OCI-LY3 (cell line): Measurements from ENCODE around the gene SPAG4.

Experiments used
- H2AFZ ChIP-seq: fragments of 200-600, 300-600 bp; shearing (Covaris generic); 2 replicates; pipeline ENCODE4 v1.6.0; 2014; ENCODE audit warnings: antibody characterized with exemption, low read depth, low read length
- H3K27ac ChIP-seq: fragments of 200-600, 300-600 bp; sonication (generic); 2 replicates; pipeline ENCODE4 v1.5.1; 2014; ENCODE audit warnings: mild to moderate bottlenecking, low read length, moderate library complexity, mixed read lengths
- H3K27me3 ChIP-seq: fragments of 200-600, 300-600 bp; sonication (generic); 2 replicates; pipeline ENCODE4 v1.6.1; 2014; ENCODE audit warnings: low read depth, low read length, mixed read lengths
- H3K36me3 ChIP-seq: fragments of 200-600, 300-600 bp; sonication (generic); replicated peaks from 2 replicates; pipeline ENCODE3; 2014; ENCODE audit warnings: low read depth, low read length, mixed read lengths
- H3K4me1 ChIP-seq: fragments of 300-600, 200-600 bp; sonication (generic); 2 replicates; pipeline ENCODE4 v1.6.1; 2014; ENCODE audit warnings: low read length, mixed read lengths
- H3K4me2 ChIP-seq: fragments of 200-600, 300-600 bp; sonication (generic); 2 replicates; pipeline ENCODE4 v1.6.1; 2014; ENCODE audit warnings: low read length, mixed read lengths
- H3K4me3 ChIP-seq: fragments of 300-600, 200-600 bp; sonication (generic); 2 replicates; pipeline ENCODE4 v1.5.1; 2014; ENCODE audit warnings: antibody characterized with exemption, mild to moderate bottlenecking, low read length, moderate library complexity
- H3K79me2 ChIP-seq: fragments of 300-600, 200-600 bp; shearing (Covaris generic); 2 replicates; pipeline ENCODE4 v1.6.1; 2014; ENCODE audit warnings: mild to moderate bottlenecking, low read length, mixed read lengths
- H3K9ac ChIP-seq: fragments of 300-600, 200-600 bp; shearing (Covaris generic); 2 replicates; pipeline ENCODE4 v1.6.0; 2014; ENCODE audit warnings: mild to moderate bottlenecking, low read length, moderate library complexity
- H3K9me3 ChIP-seq: fragments of 200-600, 300-600 bp; shearing (Covaris generic); 2 replicates; pipeline ENCODE4 v1.6.1; 2014; ENCODE audit warnings: low read length, mixed read lengths; ENCODE audit not compliant: insufficient read depth
- H4K20me1 ChIP-seq: fragments of 200-600, 300-600 bp; sonication (generic); 2 replicates; pipeline ENCODE4 v1.6.1; 2016; ENCODE audit warnings: low read length, mixed read lengths; ENCODE audit not compliant: insufficient read depth
- CTCF ChIP-seq: fragments of 200-600, 300-600 bp; sonication (generic); IDR thresholded peaks from 2 replicates; pipeline ENCODE4 v1.5.1; 2014; ENCODE audit warnings: antibody characterized with exemption, low read length, low read depth
- EZH2phosphoT487 ChIP-seq: fragments of 200-600 bp; shearing (Covaris generic); IDR thresholded peaks from 2 replicates; pipeline ENCODE4 v1.6.1; 2018; ENCODE audit warnings: antibody characterized with exemption, mixed run types, low read depth

The SPAG4 gene

GRCh38 chr20:35582131-35582530 lies 33.5 kb upstream of the SPAG4 start:
- H3K9me3 ChIP-seq: no peaks in the 10 kb centered on the region
- H2AFZ ChIP-seq: no peak overlapping the region
- H3K79me2 ChIP-seq: no peaks in the 10 kb centered on the region
- H3K27me3 ChIP-seq: peaks cover 3% of the 10 kb centered on the region; the same call in 1 of the 2 replicates
- H3K27ac ChIP-seq: no peak overlapping the region
- no peak overlapping the region for H3K4me2 ChIP-seq
- no peak overlapping the region for H3K9ac ChIP-seq
- no peaks in the 10 kb centered on the region for H3K4me1 ChIP-seq
- H3K4me3 ChIP-seq: no peak overlapping the region
- TF ChIP-seq CTCF (no peak), EZH2phosphoT487 (no peak)
- H3K36me3 ChIP-seq: no peaks in the 10 kb centered on the region
- H4K20me1 ChIP-seq: no peaks in the 10 kb centered on the region

GRCh38 chr20:35582741-35583404 lies 32.8 kb upstream of the SPAG4 start:
- H3K4me3 ChIP-seq: no peak overlapping the region
- no peaks in the 10 kb centered on the region for H4K20me1 ChIP-seq
- H2AFZ ChIP-seq: no peak overlapping the region
- H3K27me3 ChIP-seq: peaks cover 3% of the 10 kb centered on the region; the same call in 1 of the 2 replicates
- H3K4me1 ChIP-seq: no peaks in the 10 kb centered on the region
- H3K79me2 ChIP-seq: no peaks in the 10 kb centered on the region
- H3K27ac ChIP-seq: no peak overlapping the region
- H3K9me3 ChIP-seq: no peaks in the 10 kb centered on the region
- TF ChIP-seq EZH2phosphoT487 (no peak), CTCF (no peak)
- H3K36me3 ChIP-seq: no peaks in the 10 kb centered on the region
- no peak overlapping the region for H3K4me2 ChIP-seq
- H3K9ac ChIP-seq: no peak overlapping the region

- no peaks in the 10 kb centered on the region for H4K20me1 ChIP-seq
- H3K79me2 ChIP-seq: no peaks in the 10 kb centered on the region
- H3K36me3 ChIP-seq: no peaks in the 10 kb centered on the region
- H3K4me1 ChIP-seq: no peaks in the 10 kb centered on the region
- TF ChIP-seq CTCF (no peak), EZH2phosphoT487 (no peak)
- no peak overlapping the region for H3K4me3 ChIP-seq
- H3K27ac ChIP-seq: no peak overlapping the region
- no peaks in the 10 kb centered on the region for H3K9me3 ChIP-seq
- H3K9ac ChIP-seq: no peak overlapping the region
- no peak overlapping the region for H2AFZ ChIP-seq
- no peak overlapping the region for H3K4me2 ChIP-seq
- peaks cover 1% of the 10 kb centered on the region; the same call in 1 of the 2 replicates for H3K27me3 ChIP-seq
Measured at GRCh38 chr20:35583636-35584560, 31.7 kb upstream of the SPAG4 start.

- TF ChIP-seq CTCF (no peak), EZH2phosphoT487 (no peak)
- H3K9ac ChIP-seq: no peak overlapping the region
- no peaks in the 10 kb centered on the region for H3K36me3 ChIP-seq
Measured at GRCh38 chr20:35586751-35587425, 28.7 kb upstream of the SPAG4 start.

More at GRCh38 chr20:35586751-35587425, 28.7 kb upstream of the SPAG4 start:
- Histone ChIP-seq H2AFZ (no peak overlapping the region), H3K4me2 (no peak overlapping the region), H3K27ac (no peak overlapping the region), H3K9me3 (no peaks in the 10 kb centered on the region), H3K4me3 (no peak overlapping the region), H3K27me3 (no peaks in the 10 kb centered on the region), H3K79me2 (no peaks in the 10 kb centered on the region), H4K20me1 (no peaks in the 10 kb centered on the region), H3K4me1 (no peaks in the 10 kb centered on the region)
